Heart right ventricle (tissue), 16 donors: Measurements from ENCODE around the gene KCNN2. TPM values are rescaled to one million over a fixed set of nuclear protein-coding genes. Genes with fewer than 3 reads are reported as not detected.

Source experiments
- ATAC-seq, 8 donors: fragments of 200-7000 bp; cut with Tn5 transposase; one replicate each; pipeline ENCODE4 v1.9.1; 2020; ENCODE audit warnings: mild to moderate bottlenecking in 8 of 8, moderate library complexity in 8 of 8, moderate number of reproducible peaks in 1 of 8
- DNase-seq, 2 donors: peaks; one replicate each; pipeline ENCODE4 v3.0.0-alpha.2; 2020
- H3K27ac ChIP-seq, 10 donors: fragments of 200-600 bp; sonication (generic) in 2 of 10; one replicate each; pipeline versions ENCODE4 v1.5.0 to v1.8.0; 2020 to 2022; ENCODE audit warnings: mild to moderate bottlenecking in 3 of 10
- H3K27me3 ChIP-seq, 7 donors: fragments of 200-600 bp; one replicate each; pipeline ENCODE4 v1.8.0; 2021 to 2022; ENCODE audit warnings: mild to moderate bottlenecking in 2 of 7
- H3K36me3 ChIP-seq, 9 donors: fragments of 200-600 bp; sonication (generic) in 1 of 9; one replicate each; pipeline versions ENCODE4 v1.5.0 to v1.8.0; 2020 to 2022; ENCODE audit warnings: mild to moderate bottlenecking in 2 of 9
- H3K4me1 ChIP-seq, 9 donors: fragments of 200-600 bp; sonication (generic) in 1 of 9; one replicate each; pipeline versions ENCODE4 v1.5.0 to v1.8.0; 2020 to 2022; ENCODE audit warnings: mild to moderate bottlenecking in 4 of 9
- H3K4me3 ChIP-seq, 10 donors: fragments of 200-600 bp; sonication (generic) in 2 of 10; one replicate each; pipeline versions ENCODE4 v1.5.0 to v1.8.0; 2020 to 2022; ENCODE audit warnings: mild to moderate bottlenecking in 7 of 10, moderate library complexity in 2 of 10
- H3K9me3 ChIP-seq, 11 donors: fragments of 200-600 bp in 10 of 11; sonication (generic) in 2 of 11; one replicate each; pipeline versions ENCODE4 v1.5.0 to v1.8.0; 2013 to 2022; ENCODE audit warnings: mild to moderate bottlenecking in 2 of 11, control low read depth in 1 of 11, moderate library complexity in 1 of 11
- CTCF ChIP-seq, 9 donors: fragments of 200-600 bp; sonication (generic) in 2 of 9; IDR thresholded peaks; one replicate each; pipeline versions ENCODE4 v1.5.0 to v1.8.0; 2021 to 2022; ENCODE audit warnings: antibody characterized with exemption in 9 of 9, mild to moderate bottlenecking in 5 of 9, moderate library complexity in 1 of 9
- WGBS, 2 donors: extraction: QIAGEN DNeasy Blood & Tissue Kit; methylation state at CpG; one replicate each; pipeline ENCODE4 v1.1.7; 2013; ENCODE audit warnings: inconsistent platforms in 1 of 2; 5-methylcytosine and 5-hydroxymethylcytosine counted together
- intact Hi-C, 10 donors: fragments of 100-400 bp; cut with DNase I; formaldehyde crosslinking; loops; one replicate each; pipeline versions ENCODE4 v1.11.1 to v1.14.2; 2022
- polyA plus RNA-seq, 2 donors: library from polyadenylated mRNA; stranded (reverse); fragments of 200-250 nt; gene quantifications; one replicate each; pipeline ENCODE4 v1.2.3, GENCODE V29; 2013
- total RNA-seq, 10 donors: library from RNA; stranded (reverse); fragmentation: NEBNext Ultra II Directional in 3 of 10; extraction: Animal tissue kit (Norgen Biotek cat#: 25700) in 3 of 10; gene quantifications; one replicate each; pipeline versions ENCODE4 v1.2.1 to v1.2.4, GENCODE V29; 2021 to 2023
- donor health status: Arrhythmogenic right ventricular cardiomyopathy.
- donor health status: ischemic (EF 13 %, LVEDD 7.1; RV severe dilation, severe dysfunction).
- donor health status: healthy with polysubstance abuse.
- donor health status: DM: no; HTN: yes; CAD: no.
- donor health status: DM: no; HTN: no; CAD: no.
- donor health status: ischemic (EF 25% LVEDD 6.9; RV normal size, moderate dysfunction).
- donor health status: ischemic (EF 25% LVEDD 5.7; RV mildly dilated, moderate dysfunction).
- donor health status: healthy.
- donor health status: DM: yes; HTN: yes; CAD: no.
- donor health status: Ischemic cardiomyopathy.
- donor health status: ischemic (EF 35%, LVEDD 5.7; RV mildly dilated, moderate dysfunction).
- donor health status: nonischemic (EF 11% LVEDD 7.7; RV severe dilation, severe dysfunction).
- donor health status: DM: yes; HTN: yes; CAD: no.
- donor health status: PGD.
- donor health status: ischemic (EF 29% LVEDD 5.4; RV normal size, mild dysfunction).
- donor health status: nonischemic (EF 23%, LVEDD 6.1; RV moderate dilation, normal function).

KCNN2 gene
- total and polyA plus RNA-seq, 12 donors, result 1.0 to 10.7 (median 7.6) TPM

- no peaks in the 10 kb centered on the region for H3K27me3 ChIP-seq
- peaks cover 0 to 37% (median 0%) of the 10 kb centered on the region in 9 donors for H3K4me1 ChIP-seq
- no peak for TF ChIP-seq CTCF (IDR thresholded peaks at IDR 0.05)
- H3K36me3 ChIP-seq, result no peaks in the 10 kb centered on the region
- H3K27ac ChIP-seq, result peak overlapping the region in 1 of 10 donors; percentile 0
- ATAC-seq (no peak), DNase-seq (no peak)
- H3K9me3 ChIP-seq, result no peaks in the 10 kb centered on the region
- H3K4me3 ChIP-seq, result no peak overlapping the region
- WGBS, 2 donors, result 39 to 48% methylated on average over 6 of the region's 6 CpGs
- intact Hi-C loops, result loop anchor here in 2 of 10 donors (10.0 kb wide), 2 partner anchors 127 to 133 kb away; no protein-coding TSS in a partner anchor
These were observed 44.1 kb upstream of the KCNN2 start for GRCh38 chr5:114317751-114318150.

GRCh38 chr5:114319236-114319635, 42.6 kb upstream of the KCNN2 start:
- no peak for DNase-seq
- ATAC-seq, result no peak
- Histone ChIP-seq H3K27ac (peak overlapping the region in 5 of 10 donors; percentile 28 to 81 (median 53)), H3K36me3 (no peaks in the 10 kb centered on the region), H3K27me3 (no peaks in the 10 kb centered on the region), H3K4me3 (no peak overlapping the region), H3K4me1 (peaks cover 0 to 37% (median 0%) of the 10 kb centered on the region in 9 donors), H3K9me3 (no peaks in the 10 kb centered on the region)
- 73 to 76% methylated on average over 1 of the region's 1 CpG for WGBS, 2 donors
- intact Hi-C loops, result loop anchor here in 2 of 10 donors (10.0 kb wide), 2 partner anchors 126 to 134 kb away; no protein-coding TSS in a partner anchor
- TF ChIP-seq CTCF (IDR thresholded peaks at IDR 0.05), result no peak

GRCh38 chr5:114319821-114320220, 42.0 kb upstream of the KCNN2 start:
- no peaks in the 10 kb centered on the region for H3K36me3 ChIP-seq
- no peak for TF ChIP-seq CTCF (IDR thresholded peaks at IDR 0.05)
- DNase-seq (no peak), ATAC-seq (peak in 7 of 8 donors; percentile 38 to 91 (median 72))
- intact Hi-C loops, result loop anchor here in 2 of 10 donors (10.0 kb wide), 2 partner anchors 125 to 135 kb away; no protein-coding TSS in a partner anchor
- 49 to 53% methylated on average over 1 of the region's 1 CpG for WGBS, 2 donors
- H3K4me3 ChIP-seq, result no peak overlapping the region
- peaks cover 0 to 4% (median 0%) of the 10 kb centered on the region in 11 donors for H3K9me3 ChIP-seq
- H3K27me3 ChIP-seq, result no peaks in the 10 kb centered on the region
- H3K27ac ChIP-seq, result peak overlapping the region in 7 of 10 donors; percentile 15 to 81 (median 59)
- H3K4me1 ChIP-seq, result peaks cover 0 to 37% (median 0%) of the 10 kb centered on the region in 9 donors

- no peak for TF ChIP-seq CTCF (IDR thresholded peaks at IDR 0.05)
- H3K27me3 ChIP-seq, result no peaks in the 10 kb centered on the region
These were observed 37.6 kb upstream of the KCNN2 start for GRCh38 chr5:114324282-114324681.

More at GRCh38 chr5:114324282-114324681, 37.6 kb upstream of the KCNN2 start:
- Histone ChIP-seq H3K4me3 (no peak overlapping the region), H3K27ac (peak overlapping the region in 1 of 10 donors; percentile 25), H3K9me3 (peaks cover 0 to 10% (median 0%) of the 10 kb centered on the region in 11 donors), H3K36me3 (no peaks in the 10 kb centered on the region), H3K4me1 (peaks cover 0 to 21% (median 0%) of the 10 kb centered on the region in 9 donors)
- ATAC-seq (peak in 1 of 8 donors; percentile 41), DNase-seq (no peak)
- intact Hi-C loops, result no loop called here
- 65 to 69% methylated on average over 1 of the region's 1 CpG for WGBS, 2 donors
